Coronary artery (tissue), 2 donors: ENCODE measurements around the gene LITAFD.
"Not testable (repeated sequence)": the region's sequence is repeated elsewhere in the genome, so short reads cannot be mapped to it uniquely, and the experiment has no call there.

Source experiments
- DNase-seq: peaks from one replicate; pipeline ENCODE4 v3.0.0-alpha.2; 2017; ENCODE audit warnings: low spot score
- H3K27ac ChIP-seq, 2 donors: fragments of 200-600 bp; sonication (generic); one replicate each; pipeline ENCODE4 v1.5.1; 2016 to 2019
- H3K4me3 ChIP-seq: fragments of 200-600 bp; sonication (generic); 2 replicates; pipeline ENCODE4 v1.5.1; 2016; ENCODE audit warnings: mild to moderate bottlenecking, moderate library complexity
- CTCF ChIP-seq: fragments of 200-600 bp; sonication (generic); IDR thresholded peaks from one replicate; pipeline ENCODE4 v1.5.1; 2019; ENCODE audit warnings: antibody characterized with exemption

LITAFD gene

DNA sequence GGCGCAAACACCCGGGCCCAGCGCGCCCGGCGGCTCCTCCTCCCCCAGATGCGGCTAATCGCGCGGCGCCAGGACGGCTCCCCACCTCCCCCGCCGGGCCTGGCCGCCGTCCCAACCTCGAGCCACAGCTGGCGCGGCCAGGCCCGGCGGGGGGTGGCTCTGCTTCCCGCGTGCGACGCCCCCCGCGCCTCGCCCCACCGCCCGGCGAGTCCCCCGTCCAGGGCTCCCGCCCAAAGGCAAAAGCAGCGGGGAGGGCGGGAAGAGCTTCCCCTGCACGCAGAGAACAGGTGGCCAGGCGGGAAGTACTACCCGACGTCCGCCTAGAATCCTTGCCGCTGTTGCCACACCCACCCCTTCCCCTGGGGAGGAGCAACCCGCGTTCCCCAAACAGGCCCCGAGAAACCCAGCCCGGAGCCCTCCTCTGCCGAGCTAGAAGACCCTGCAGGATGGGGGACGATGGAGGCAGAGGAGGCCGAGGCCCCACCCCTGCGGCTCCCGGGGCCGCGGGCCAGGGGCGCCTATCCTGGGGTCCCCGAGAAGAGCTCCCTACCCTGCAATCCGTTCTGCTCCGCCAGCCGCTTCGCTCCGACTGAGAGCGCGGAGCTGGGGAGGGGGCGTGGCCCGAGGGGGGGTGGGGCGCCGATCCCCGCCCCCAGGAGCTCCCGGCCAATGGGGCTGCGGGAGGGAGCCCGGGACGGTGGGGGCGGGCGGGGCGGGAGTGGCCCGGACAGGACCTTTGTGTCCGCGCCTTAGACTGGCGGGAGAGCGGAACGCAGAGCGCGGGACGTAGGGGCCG lies 13.5 kb upstream of the LITAFD start, which contains the start of gene CARHSP1:
Gene CARHSP1 (minus strand): TSS at position 591 of the 796 bp plus-strand sequence. CDS start 9,678 bp downstream, outside the sequence.
- DNase-seq = peak; percentile 94
- Histone ChIP-seq H3K27ac (peak within 1 kb of the TSS; percentile 68 to 92), H3K4me3 (peak within 1 kb of the TSS; percentile 81)
- TF ChIP-seq CTCF = no peak

DNA sequence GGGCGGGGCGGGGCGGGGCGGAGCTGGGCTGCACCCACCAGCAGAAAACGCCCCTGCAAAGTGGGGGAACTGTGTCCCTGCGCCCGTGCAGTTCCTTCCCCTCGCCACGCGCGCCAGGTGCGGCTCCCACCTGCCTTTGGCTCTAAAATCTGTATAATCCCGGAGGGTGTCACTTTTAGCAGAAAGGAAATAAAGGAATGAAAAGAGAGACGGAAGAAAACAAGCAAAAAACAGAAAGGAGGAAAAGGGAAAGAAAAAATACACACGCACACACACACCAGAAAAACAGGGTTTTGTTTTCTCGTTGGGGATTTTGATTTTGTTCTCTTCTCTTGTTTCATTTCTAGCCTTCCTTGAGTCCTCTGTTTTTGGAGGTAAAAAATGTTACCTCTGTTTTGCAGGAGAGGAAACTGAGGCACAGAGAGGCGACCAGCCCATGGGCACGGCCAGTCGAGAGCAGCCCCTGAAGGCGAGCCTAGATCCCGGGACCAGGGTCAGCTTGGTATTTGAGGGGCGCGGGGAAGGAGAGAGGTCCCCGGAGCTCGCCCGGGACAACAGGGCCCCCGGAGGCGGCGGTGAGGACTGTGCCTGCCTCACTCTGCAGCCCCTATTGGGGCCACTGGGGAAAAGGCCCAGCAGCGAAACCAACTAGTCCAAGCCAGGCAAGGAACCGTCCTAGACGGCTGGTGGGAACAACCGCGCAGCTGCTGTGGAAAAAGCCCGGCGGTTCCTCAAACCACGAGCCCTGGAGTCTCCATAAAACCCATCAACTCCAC lies 12.8 kb upstream of the LITAFD start:
- H3K4me3 ChIP-seq = peak overlapping the region; percentile 81

GRCh38 chr16:8869988-8870241 lies 12.2 kb upstream of the LITAFD start:
- not testable (repeated sequence) for DNase-seq, H3K27ac ChIP-seq, H3K4me3 ChIP-seq

More for the DNA sequence above, 12.8 kb upstream of the LITAFD start:
- TF ChIP-seq CTCF = no peak
- peak overlapping the region; percentile 68 to 92 for H3K27ac ChIP-seq
- no peak for DNase-seq

GRCh38 chr16:8872071-8872470 lies 10.1 kb upstream of the LITAFD start:
- H3K4me3 ChIP-seq = no peak overlapping the region
- DNase-seq = no peak
- no peak overlapping the region for H3K27ac ChIP-seq
- TF ChIP-seq CTCF = no peak

DNA sequence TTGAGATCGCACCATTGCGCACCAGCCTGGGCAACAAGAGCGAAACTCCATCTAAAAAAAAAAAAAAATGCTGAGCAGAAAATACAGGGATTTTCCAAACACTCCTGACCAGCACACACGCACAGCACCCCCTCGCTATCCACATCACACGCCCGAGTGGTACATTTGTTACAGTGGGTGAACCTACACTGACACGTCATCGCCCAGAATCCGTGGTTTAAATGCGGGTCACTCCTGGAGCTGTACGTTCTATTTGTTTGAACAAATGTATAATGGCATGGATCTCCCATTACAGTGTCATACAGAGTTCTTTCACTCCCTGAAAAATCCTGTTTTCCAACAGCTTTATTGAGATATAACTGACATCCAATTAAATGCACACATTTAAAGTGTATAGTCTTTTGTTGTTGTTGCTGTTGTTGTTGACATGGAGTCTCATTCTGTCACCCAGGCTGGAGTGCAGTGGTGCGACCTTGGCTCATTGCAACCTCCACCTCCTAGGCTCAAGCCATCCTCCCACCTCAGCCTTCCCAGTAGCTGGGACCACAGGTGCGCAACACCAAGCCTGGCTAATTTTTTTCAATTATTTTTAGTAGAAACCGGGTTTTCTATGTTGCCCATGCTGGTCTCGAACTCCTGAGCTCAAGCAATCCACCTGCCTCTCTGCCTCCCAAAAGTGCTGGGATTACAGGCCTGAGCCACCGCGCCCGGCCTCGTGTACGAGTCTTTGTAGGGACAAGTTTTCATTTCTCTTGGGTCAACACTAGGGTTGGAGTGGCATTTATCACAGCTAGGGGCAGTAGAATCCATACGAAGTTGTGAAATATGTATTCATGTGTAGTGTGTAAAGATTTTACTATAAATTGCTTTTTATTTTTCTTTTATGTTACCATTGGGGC lies 8.9 kb upstream of the LITAFD start:
- H3K4me3 ChIP-seq = no peak overlapping the region
- TF ChIP-seq CTCF = no peak
- no peak overlapping the region for H3K27ac ChIP-seq
- no peak for DNase-seq

DNA sequence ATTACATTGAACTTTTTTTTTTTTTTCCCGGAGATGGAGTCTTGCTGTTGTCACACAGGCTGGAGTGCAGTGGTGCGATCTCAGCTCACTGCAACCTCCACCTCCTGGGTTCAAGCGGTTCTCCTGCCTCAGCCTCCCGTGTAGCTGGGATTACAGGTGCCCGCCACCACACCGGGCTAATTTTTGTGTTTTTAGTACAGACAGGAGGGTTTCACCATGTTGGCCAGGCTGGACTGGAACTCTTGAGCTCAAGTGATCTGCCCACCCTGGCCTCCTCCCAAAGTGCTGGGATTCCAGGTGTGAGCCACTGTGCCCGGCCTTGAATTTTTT lies 8.3 kb upstream of the LITAFD start:
- not testable (repeated sequence) for H3K27ac ChIP-seq, DNase-seq, H3K4me3 ChIP-seq

DNA sequence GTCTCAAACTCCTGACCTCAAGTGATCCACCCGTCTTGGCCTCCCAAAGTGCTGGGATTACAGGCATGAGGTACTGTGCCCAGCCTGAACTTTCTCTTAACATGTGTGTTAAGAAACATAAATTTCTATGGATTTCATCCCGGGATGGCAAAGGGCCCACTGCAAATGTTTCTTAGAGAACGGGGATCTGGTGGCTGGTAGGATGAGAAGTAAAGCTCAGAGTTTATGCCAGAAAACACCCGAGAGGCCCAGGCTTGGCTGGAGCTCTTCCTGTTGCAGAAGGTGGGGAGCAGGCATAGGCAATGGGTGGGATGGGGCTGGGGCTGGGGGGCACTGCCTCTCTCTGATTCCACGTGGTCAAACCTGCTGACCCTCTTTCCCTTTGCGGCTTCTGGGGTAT lies 7.8 kb upstream of the LITAFD start:
- Histone ChIP-seq H3K4me3 (no peak overlapping the region), H3K27ac (no peak overlapping the region)
- no peak for DNase-seq
- TF ChIP-seq CTCF = no peak

DNA sequence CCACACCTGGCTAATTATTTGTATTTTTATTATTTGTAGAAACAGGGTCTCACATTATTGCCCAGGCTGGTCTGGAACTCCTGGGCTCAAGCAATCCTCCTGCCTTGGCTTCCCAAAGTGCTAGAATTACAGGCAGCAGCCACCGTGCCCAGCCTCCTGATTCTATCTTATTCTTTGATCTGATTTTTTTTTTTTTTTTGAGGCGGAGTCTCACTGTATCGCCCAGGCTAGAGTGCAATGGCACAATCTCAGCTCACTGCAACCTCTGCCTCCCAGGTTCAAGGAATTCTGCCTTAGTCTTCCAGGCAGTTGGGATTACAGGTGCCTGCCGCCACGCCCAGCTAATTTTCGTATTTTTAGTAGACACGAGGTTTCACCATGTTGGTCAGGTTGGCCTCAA lies 6.8 kb upstream of the LITAFD start:
- not testable (repeated sequence) for H3K4me3 ChIP-seq, DNase-seq, H3K27ac ChIP-seq
